Endometrial microvascular endothelial cells (primary cell): ENCODE data around the gene PIGM. TPM values are rescaled to one million over a fixed set of nuclear protein-coding genes. Genes with fewer than 3 reads are reported as not detected.

Experiments
- in situ Hi-C: cut with HindIII; loops from 2 replicates; pipeline ENCODE4 v1.10.0; 2017; ENCODE audit warnings: low sequenced_read_pairs, low pct_unique_long_range_greater_than_20kb; ENCODE audit errors: inconsistent ontology term
- total RNA-seq: library from RNA; depleted of rRNA; stranded (reverse); fragments of >200 nt; gene quantifications from one replicate; pipeline ENCODE4 v1.2.3, GENCODE V29; 2015; ENCODE audit errors: inconsistent ontology term

Gene PIGM
- total RNA-seq, 1 donor from 2014 or later = 3.8 TPM

DNA sequence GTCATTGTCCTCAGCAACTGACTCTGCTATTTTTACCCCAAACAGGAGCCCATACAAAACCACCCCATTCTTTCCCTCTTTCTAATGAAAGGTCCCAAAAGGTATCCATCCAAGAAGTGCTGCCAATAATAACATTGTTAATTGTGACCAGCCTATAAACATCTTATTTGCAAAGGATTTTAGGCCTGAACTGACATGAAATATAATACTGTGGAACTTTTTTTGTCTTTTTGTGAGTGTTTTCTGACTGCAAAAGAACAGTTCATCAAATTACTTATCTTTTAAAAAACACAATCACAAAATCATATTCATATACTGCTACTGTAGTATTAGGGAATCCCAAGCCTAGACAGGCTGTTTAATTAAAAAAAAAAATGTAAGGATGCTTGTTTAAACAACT is 3.4 kb downstream of the PIGM start:
- in situ Hi-C loops = no loop called here

DNA sequence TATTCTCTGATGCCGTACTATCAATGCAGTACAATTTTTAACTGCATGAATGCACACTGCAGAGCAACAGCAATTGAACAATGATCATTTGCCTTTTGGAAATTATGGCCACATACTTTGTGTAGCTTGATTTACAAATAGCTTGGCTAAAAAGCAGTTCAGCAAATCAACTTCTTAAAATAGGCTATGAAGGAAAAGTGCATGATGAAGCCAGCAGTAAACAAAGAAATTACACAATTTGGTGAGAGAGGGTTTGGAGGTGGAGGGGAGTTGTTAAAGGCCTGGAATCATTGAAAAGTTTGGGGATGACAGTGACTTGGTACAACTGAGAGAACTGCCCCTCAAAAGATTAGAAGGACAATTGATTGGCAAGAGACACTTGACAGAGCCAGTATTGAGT is 6.5 kb downstream of the PIGM start:
- in situ Hi-C loops = no loop called here

DNA sequence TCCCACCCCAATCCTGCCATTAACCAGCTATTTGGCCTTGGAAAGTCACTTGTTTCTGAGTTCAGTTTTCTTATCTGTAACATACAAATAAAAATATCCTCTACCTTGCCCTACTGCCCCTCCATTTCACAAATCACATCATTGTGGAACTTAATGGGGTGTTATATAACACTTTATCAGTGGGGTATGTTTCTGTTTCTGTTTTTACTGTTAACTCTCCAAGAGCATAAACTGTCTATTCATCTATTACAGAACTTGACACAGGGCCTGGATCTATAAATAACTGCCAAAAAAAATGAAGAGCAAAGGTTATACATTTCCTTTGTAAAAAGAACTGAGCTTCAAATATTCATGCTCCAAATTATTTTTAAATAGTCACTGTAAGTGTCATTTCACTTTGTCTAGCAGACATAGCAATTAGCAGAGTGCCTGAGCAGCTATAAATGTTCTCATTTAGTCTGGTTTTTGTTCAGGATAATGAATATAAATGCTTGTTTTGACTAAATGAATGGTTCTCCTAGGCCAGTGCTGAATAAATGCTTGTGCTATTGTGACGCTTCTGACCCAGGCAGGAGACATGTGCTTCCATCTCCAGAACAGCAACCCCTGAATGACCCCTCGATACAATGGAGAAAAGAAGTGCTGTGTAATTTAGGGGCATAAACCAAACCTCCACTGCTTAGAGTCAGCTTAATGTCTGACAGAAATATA is 7.4 kb downstream of the PIGM start:
- in situ Hi-C loops = no loop called here

DNA sequence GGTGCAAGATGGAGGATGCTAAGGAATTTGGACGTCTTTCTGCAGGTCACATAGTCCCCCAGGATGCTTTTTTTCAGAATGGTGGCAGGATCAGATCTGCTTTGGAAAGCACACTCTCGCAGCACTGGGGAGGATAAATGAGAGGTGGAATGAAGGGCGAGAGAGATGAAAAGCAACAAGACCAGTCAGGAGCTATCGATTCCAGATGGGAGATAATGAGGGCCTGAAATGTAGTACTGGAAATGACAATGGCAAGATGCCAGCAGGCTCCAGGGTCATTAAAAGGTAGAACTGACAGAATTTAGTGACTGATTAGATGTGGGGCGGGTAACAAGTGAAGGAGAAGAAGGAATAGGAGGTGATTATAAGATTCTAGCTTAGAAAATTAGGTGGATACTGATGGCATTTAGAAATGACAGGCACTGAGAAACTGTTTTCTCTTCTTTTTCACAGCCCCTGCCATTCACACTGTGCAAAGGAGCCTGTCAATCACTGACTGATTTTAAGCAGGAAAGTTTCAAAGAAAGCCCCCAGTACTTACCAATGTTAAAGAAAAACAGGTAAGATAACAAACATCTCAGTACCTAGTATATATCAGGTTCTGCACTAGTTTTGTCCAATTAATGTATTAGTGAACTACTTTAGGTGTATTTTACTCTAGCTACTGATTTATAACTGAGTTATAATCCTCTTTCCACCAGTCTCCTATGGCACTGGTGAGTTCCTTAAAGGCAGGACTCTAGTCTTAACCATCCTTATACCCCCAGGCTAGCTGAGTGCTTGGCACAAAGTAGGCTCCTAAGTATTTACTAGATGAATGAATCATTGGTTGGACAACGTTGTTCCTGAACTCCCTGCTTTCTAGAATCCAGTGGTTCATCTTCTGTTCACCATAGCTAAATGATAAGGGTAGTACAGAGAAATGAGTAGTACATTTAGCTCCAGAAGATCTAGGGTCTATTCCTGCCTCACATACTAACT is 9.2 kb downstream of the PIGM start:
- in situ Hi-C loops = no loop called here

DNA sequence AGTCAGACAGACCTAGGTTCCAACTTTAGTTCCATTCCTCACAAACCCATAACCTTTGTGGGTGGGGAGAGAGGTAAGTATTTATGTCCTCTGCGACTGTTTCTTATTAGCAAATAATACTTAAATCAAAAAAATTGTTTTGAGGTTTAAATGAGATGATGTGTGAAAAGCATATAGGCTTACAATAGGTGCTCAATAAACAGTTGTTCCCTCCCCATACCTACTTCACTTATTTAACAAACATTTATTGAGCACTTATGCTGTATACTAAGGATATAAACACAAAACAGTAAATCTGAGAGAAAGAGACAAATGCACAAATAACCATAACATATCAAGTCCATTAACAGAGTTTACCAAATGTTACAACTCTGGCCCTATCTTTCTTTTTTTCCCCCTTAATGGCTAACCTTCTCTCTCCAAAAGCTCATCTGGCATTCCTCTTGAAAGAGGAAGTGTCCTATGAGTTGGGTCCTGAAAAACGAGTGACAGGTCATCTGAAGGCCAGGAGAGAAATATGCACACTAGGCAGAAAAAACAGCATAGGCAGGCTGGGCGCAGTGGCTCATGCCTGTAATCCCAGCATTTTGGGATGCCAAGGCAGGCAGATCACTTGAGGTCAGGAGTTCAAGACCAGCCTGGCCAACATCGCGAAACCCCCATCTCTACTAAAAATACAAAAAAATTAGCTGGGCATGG is 10.3 kb downstream of the PIGM start:
- in situ Hi-C loops = no loop called here

DNA sequence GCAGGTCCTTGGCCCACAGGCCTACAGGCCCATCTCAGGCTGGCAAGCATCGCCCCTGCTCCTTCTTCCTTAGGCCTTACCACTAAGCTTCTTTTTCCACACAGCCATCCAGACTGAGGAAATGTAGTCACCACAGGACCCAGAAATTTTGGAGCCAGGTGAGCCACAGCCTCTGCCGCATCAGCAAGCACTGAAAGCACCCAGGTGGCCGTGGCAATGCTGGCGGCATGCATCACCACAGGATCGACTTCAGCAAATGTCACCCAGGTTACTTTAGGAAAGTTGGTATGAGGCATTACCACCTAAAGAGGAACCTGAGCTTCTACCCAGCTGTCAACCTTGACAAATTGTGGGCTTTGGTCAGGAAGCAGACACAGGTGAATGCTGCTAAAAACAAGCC is 11.6 kb downstream of the PIGM start:
- in situ Hi-C loops = no loop called here

DNA sequence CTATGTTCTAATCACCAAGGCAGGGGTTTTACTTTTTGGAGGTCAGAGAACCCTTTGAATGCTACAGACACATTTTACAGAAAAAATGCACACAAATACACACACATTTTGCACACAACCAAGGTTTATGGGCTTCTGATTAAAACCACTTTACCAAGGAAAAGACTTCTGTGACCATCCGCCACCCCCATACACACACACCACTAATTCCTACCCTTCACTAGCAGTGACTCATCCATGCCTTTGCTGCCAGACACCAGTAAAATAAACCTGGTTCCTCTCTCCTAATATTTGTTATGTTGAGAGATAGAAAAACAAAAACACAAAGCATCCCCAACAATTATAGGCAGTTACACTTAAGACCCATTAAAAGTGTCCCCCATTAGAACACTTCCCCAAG is 12.9 kb downstream of the PIGM start:
- in situ Hi-C loops = no loop called here

DNA sequence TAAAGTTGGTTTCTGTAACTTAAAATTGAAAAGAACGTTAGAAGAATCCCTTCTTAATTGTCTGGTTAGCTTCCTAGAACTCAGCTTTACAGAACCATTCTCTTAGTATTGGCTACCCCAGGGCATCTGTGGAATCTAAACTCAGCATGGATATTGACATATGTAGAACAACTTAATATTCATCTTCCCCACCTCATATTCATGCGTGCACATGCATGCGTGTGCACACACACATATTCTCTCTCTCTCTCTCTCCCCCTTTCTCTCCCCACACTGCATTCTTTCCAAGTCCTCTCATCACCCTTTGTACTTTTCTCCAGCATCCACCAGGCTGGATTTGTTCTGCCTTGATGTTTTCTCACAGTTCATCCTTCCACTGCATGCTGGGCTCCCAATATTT is 13.4 kb downstream of the PIGM start:
- in situ Hi-C loops = no loop called here

DNA sequence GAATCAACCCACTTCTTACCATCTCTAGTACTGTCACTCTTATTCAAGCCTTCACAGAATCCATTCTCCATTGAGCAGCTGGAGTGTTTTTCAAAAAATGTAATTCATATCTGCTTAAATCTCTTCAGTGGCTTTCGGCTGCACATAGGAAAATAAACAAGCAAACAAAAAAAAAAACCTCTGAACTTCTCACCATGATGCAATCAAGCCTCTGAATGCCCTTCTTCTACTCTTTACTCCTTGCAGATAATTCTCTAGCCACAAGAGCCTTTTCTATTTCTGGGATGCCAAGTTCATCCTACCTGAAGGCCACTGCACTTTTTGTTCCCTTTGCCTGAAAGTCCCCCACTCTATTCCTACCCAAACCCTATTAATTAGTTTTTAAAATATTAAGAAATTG is 14.2 kb downstream of the PIGM start:
- in situ Hi-C loops = no loop called here

DNA sequence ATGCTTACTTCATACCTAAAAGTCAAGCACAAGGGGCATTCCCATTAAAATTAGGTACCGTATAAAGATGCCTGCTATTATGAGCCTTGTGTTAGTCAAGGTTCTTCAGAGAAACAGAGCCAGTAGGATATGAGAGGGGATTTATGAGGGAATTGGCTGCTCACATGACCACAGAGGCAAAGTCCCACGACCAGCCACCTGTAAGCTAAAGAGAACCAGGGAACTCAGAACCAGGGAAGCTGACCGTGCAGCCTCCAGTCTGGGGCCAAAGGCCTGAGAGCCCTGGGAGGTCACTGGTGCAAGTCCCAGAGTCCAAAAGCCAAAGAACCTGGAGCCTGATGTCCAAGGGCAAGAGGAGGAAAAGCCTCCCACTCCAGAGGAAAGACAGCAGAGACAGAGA is 20.0 kb downstream of the PIGM start:
- in situ Hi-C loops = no loop called here

DNA sequence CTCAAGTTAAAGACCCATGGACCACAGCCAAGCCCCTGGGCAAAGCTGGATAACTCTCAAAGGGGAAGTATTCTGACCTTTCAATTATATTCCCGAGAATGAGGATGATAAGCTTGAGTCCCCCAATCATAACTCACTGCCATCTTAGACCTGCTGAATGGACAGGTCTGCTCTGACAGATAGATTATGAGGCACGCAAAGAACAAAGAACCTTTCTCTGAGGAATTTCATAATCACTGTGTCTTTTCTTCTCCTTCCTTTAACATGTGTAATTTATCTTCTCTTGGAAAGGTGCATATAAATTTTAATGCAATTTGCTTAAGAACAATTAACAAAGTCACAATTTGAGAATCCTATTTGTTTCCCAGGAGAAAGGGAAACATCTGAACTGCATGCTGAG is 22.0 kb downstream of the PIGM start:
- in situ Hi-C loops = no loop called here

DNA sequence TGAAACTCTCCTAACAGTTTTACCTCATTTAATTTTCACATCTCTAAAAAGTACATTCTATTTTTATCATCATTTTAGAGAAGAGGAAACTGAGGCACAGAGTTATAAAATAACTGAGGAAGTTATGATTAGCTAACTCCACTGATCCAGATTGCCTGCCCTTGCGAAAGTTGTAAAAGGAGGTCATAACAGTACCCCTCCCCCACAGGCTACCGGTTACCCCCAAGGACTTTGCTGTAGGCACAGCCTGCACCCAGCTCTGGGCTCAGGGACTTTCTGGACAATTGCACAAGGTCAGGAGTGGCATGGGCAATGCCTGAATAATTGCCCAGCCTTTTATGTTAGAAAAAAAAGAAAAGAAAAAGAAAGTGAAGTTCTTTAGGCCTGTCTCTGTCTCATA is 22.7 kb downstream of the PIGM start:
- in situ Hi-C loops = no loop called here

DNA sequence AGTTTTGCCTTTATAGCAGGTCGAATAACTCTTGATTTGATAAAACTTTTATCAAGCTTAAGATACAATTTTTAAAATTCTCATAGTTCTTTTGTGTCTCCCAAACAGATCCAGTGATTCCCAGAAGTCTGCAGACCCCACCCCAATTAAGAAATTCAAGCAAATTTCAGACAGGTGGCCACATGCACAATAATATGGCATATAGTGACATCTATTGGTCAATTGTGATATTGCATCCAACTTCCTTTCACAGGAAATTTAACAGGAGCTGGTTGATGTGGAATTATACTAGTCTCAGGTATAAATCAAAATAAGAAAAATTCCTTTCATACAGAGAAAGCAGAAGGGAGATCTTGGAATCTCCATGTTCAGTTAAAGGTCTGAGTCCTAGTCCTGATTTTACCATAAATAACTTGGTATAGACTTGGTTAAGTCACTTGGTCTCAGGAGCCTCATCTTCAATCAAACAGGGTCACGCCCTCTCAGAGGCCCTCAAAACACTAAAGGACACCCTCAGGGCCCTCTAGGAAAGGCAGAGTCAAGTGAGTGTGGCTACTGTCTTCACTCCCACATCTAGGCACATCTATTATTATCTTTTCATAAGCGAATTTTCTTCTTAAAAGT is 24.1 kb downstream of the PIGM start:
- in situ Hi-C loops = no loop called here

DNA sequence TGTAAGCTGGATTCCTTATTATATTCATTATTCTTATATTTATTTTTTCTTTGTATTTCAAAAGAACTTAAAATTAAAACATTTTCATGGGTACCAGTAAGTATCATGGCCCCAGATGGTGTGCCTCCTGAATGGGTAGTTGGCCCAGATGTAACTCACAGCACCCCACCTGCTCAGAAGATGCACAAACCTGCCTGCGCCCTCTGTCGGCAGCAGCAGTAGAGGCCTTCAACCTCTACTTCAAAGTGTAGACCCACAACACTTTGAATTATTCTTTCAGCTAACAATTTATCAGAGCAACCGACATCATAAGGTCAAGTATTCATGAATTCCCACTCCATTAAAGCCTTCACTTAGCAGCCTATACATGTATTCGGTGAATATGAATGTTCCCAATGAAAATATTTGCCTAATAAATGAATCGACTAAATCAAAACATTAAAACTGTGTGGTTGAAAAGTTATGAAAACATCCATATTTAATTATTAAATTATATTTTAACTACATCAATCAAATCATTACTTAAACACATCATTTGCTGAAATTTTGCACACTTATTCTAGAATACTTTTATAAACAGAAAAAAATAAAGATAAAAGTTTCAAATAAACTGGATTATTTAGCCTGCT is 25.4 kb downstream of the PIGM start:
- in situ Hi-C loops = no loop called here

DNA sequence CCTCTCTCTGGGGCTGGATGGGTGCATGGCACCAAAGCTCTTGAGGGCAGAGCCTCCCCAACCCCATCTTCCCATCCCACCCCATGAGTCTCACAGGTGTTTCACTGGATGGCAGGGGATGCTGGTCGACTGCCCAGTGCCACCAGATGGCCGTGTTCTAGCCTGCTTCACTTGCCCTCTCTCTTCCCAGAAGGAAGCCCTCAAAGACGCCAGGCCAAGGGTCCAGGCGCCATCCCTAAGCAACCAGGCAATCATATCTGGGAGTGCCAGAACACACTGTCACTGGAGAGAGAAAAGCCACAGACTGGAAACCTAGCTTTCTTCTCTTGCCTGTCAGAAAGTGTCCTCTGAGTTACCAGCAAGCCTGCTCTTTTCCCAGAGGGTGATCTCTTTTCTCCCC is 26.7 kb downstream of the PIGM start:
- in situ Hi-C loops = no loop called here

DNA sequence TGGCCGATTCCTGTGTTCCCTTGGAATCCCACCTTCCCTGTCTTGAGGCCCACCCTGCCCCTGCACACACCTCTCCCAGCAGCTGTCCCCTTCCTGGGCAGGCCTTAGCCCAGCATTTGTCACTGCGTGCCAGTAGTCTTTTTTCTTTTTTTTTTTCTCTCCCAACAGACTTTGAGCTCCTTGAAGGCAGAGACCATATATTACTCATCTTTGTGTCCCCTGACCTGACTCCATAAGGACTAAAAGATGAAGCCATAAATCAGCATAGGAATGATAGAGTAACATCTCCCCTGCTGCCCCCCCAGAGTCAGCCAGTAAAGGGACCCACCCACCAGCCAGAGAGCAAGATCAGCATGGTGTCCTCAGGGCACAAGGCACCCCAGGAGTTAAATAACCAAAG is 27.4 kb downstream of the PIGM start:
- in situ Hi-C loops = no loop called here

DNA sequence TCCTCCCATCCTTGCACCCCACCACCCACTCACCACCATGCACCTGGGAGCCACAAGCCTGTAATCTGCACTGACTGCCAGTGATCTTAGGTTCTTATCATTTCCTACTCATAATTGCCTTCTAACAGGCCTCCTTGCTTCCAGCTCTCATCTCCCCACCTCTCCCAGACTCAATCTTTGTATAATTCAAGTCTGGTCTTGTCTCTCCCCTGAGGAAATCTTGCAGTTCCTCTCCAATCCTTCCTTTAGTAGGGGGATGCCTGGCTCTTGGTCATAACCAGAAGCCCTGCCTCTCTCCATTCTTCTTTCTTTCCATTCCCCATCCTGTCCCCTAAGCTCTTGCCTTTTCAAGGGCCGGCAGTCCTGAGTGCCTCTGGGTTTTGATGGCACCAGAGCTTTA is 27.8 kb downstream of the PIGM start:
- in situ Hi-C loops = no loop called here

DNA sequence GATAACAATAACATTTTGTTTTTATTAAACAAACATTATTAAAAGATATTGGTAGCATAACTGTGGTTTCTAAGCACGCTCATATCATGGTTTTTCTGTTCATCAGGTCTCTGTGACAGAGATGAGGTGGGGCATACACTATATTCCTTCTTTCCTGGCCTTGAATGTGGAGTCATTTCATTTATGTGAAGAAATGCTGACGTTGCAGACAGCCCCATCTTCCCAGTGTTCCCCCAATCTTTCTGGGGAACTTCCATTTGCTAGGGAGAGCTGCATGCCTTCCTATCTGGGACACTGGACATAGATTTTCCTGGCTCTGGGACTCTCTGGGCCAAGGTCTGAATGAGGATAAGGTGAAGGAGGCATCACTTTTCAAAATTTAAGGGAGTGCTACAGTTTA is 30.4 kb downstream of the PIGM start:
- in situ Hi-C loops = no loop called here

DNA sequence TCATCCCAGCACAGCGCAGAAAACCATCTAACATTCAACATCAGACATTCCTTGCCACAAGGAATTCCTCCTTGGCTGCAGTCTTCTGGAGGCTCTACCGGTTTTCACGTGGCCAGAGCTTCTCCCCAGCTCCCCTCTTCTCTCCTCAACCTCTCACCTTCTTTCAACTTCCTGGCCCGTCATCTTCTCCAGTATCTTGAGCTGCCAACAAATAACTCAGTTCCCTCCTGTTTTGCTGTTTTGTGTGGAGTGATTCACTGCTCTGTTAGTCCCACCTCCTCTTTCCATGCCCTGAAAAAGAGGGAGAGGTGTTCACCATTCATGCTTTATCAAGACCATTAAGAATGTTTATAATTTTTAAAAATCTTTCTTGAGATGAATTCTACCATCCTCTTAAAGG is 32.6 kb downstream of the PIGM start:
- in situ Hi-C loops = no loop called here
